HG03439 (cell line): ENCODE measurements around the gene PDSS2.
"Not testable (repeated sequence)": the region's sequence is repeated elsewhere in the genome, so short reads cannot be mapped to it uniquely, and the experiment has no call there.

Experiments
- ATAC-seq: cut with Tn5 transposase; IDR thresholded peaks from one replicate; pipeline ENCODE4 v1.9.1; 2021; ENCODE audit warnings: mild to moderate bottlenecking, moderate library complexity; ENCODE audit not compliant: unreplicated experiment

The PDSS2 gene

GRCh38 chr6:107329063-107329860 is 130.1 kb downstream of the PDSS2 start:
- no peak for ATAC-seq

GRCh38 chr6:107328081-107328480 is 131.3 kb downstream of the PDSS2 start:
- no peak for ATAC-seq

- ATAC-seq, result no peak
These were observed 136.1 kb downstream of the PDSS2 start for GRCh38 chr6:107323133-107323785.

DNA sequence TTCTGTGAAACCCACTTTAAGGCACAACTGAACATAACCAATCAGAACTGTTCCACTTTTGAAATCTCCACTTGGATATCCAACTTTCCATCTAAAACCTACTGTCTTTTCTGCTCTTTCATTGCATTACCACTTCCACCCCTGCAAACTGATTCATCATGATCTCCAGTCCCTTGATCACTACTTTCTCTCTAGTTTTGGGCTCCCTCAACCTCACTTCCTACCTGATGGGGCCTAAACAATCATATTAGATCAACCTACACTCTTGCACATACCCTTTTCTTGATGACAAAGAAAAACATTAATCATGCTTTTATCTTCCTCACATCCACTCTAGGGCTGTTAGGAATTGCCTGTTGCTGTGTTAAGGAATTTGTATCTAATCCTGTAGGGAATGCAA is 137.6 kb downstream of the PDSS2 start:
- no peak for ATAC-seq

DNA sequence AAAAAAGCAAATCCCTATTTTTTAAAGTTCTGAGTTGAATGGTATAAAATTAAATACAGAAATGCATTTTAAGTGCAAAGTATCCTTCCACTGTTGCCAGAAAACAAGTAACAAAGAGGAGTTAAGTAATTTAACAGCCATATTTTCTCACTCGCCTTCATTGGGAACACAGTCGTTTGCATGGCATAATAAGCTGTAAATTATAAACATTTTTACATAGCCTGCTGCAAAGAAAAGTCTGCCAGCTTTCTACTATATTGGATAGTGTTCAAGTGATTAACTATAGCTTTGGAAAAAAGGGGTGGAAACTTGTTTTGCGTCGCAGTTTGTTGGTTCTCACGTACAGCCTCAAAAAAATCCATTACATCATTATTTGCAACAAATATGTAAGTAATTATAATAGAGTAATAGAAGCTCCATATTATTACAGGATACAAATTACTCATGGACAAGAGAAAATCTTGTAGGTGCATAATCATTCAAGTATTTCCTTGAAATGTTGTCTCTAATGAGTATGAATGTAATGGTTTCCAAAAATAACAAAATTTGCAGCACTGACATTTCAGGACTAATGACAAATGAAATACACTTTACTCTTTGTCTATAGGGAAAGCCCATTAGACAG is 139.3 kb downstream of the PDSS2 start:
- ATAC-seq, result no peak

DNA sequence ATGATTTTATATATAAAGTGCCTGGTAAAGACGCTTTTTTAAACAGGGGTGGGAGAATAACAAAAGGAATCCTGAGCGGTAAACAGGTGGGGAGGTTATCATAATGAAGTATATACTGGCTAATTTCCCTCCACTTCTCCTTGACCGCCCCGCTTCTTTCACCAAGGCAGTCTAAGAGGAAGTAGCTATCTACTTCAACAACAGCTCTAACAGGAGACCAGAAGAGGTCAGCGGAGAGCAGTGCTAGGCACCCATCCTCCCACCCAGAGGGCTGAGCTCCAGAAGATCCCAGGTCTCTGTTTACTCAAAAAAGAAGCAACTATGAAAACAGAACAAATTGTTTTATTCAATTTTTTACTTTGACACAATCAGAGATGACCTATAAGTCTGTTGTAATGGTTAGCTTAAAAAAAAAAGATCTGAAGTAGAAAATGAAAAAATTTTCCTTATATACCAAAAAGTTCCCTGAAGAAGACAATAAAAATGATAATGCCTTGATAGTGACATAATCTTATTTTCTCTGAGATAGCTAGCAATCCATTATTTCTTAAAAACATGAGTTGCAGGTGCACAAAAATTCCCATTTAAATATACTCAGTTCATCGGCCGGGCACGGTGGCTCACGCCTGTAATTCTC is 141.1 kb downstream of the PDSS2 start:
- no peak for ATAC-seq

GRCh38 chr6:107315114-107315513 is 144.2 kb downstream of the PDSS2 start:
- no peak for ATAC-seq

GRCh38 chr6:107314531-107314939 is 144.8 kb downstream of the PDSS2 start:
- ATAC-seq, result no peak

DNA sequence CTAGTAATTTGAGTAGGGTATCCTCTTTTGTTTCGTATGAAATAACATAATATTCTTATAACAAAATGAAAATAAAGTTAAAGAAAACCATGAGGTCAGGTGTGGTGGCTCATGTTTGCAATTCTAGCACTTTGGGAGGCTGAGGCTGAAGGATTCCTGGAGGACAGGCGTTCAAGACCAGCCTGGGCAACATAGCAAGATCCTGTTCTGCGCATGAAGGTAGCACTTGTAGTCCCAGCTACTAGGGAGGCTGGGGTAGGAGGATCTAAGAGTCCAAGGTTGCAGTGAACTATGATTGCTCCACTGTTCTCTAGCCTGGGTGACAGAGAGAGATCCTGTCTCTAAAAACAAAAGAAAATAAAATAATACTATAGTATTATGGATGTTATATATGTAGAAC is 145.6 kb downstream of the PDSS2 start:
- no peak for ATAC-seq

GRCh38 chr6:107310362-107310761 is 149.0 kb downstream of the PDSS2 start:
- ATAC-seq, result no peak

GRCh38 chr6:107308677-107309076 is 150.7 kb downstream of the PDSS2 start:
- no peak for ATAC-seq

GRCh38 chr6:107305994-107306393 is 153.4 kb downstream of the PDSS2 start:
- ATAC-seq, result not testable (repeated sequence)

- no peak for ATAC-seq
These were observed 154.0 kb downstream of the PDSS2 start for GRCh38 chr6:107305391-107305790.

GRCh38 chr6:107304421-107305025 is 154.8 kb downstream of the PDSS2 start:
- ATAC-seq, result no peak

DNA sequence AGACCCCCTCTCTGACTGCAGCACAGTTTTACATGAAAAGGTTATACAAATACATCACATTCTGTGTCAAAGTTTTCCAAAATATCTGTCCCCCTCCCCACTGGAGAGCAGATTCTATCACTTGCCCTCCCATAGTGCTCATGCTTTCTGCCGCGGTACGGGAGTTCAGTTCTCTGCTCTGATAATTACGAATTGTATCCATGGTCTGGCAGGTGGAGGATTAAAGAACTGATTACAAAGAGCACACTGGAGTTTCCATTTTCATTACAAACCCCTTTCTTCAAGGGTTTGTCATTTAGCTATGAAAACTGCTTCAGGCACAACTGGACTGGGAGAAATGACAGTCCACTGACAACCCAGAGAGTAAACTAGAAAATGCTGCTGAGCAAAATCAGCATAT is 166.0 kb downstream of the PDSS2 start:
- ATAC-seq, result no peak

GRCh38 chr6:107292715-107293271 is 166.6 kb downstream of the PDSS2 start:
- no peak for ATAC-seq

- no peak for ATAC-seq
These were observed 168.9 kb downstream of the PDSS2 start for GRCh38 chr6:107290491-107290890.

DNA sequence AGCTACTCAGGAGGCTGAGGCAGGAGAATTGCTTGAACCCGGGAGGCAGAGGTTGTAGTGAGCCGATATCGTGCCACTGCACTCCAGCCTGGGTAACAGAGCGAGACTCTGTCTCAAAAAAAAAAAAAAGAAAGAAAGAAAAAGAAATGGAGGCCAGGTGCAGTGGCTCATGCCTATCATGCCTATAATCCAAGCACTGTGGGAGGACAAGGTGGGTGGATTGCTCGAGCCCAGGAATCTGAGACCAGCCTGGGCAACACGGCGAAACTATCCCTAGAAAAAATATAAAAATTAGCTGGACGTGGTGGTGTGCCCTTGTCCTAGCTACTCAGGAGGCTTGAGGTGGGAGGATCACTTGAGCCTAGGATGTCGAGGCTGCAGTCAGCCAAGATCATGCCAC is 170.1 kb downstream of the PDSS2 start:
- not testable (repeated sequence) for ATAC-seq

- not testable (repeated sequence) for ATAC-seq
These were observed 173.7 kb downstream of the PDSS2 start for GRCh38 chr6:107285683-107286082.

- no peak for ATAC-seq
These were observed 174.6 kb downstream of the PDSS2 start for GRCh38 chr6:107284805-107285204.

DNA sequence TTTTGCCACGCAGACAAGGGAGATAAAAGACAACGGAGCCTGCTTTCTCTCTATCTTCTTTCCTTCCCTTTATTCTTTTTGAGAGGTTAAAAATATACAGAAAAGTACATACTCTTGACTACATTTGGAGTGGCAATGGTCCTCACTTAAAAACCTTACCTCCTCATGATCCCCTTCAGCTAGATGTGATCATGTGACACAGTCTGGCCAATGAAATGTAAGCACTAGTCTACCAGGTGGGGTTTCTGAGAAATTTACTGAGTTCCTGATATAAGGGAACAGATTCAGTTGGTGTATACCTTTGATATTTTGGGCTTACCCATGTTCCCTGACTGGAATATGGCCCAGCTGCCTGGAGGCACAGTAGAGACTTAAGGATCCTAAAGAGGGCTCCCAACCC is 178.6 kb downstream of the PDSS2 start:
- no peak for ATAC-seq
